Vagina (tissue), 2 donors: ENCODE results near the gene G6PC3. TPM values are rescaled to one million over a fixed set of nuclear protein-coding genes. Genes with fewer than 3 reads are reported as not detected.

ENCODE experiments used
- DNase-seq, 2 donors: peaks; one replicate each; pipeline ENCODE4 v3.0.0-alpha.2; 2017; ENCODE audit errors: extremely low spot score in 2 of 2
- H3K27ac ChIP-seq: fragments of 200-600 bp; sonication (generic); one replicate; pipeline ENCODE4 v1.5.1; 2019
- H3K27me3 ChIP-seq: fragments of 200-600 bp; sonication (generic); one replicate; pipeline ENCODE4 v1.5.1; 2019
- H3K36me3 ChIP-seq, 2 donors: fragments of 200-600 bp; sonication (generic); one replicate each; pipeline ENCODE4 v1.5.1; 2017 to 2019
- H3K4me1 ChIP-seq: fragments of 200-600 bp; sonication (generic); one replicate; pipeline ENCODE4 v1.5.1; 2019
- H3K4me3 ChIP-seq, 2 donors: fragments of 200-600 bp; sonication (generic); 1 replicate in 1 of 2; 2 replicates in 1 of 2; pipeline ENCODE4 v1.5.1; 2016 to 2019
- H3K9me3 ChIP-seq: fragments of 200-600 bp; sonication (generic); one replicate; pipeline ENCODE4 v1.5.1; 2019
- POLR2A ChIP-seq, 2 donors: fragments of 450-650 bp; IDR thresholded peaks; one replicate each; pipeline ENCODE4 v1.6.1; 2017; ENCODE audit warnings: antibody characterized with exemption in 2 of 2, mild to moderate bottlenecking in 2 of 2, moderate library complexity in 2 of 2
- POLR2AphosphoS5 ChIP-seq, 2 donors: sonication (generic); formaldehyde crosslinking; IDR thresholded peaks; one replicate each; pipeline ENCODE4 v1.9.0; 2017; ENCODE audit warnings: antibody characterized with exemption in 2 of 2, mild to moderate bottlenecking in 2 of 2, low read depth in 1 of 2; ENCODE audit not compliant: insufficient read depth in 1 of 2
- intact Hi-C: fragments of 100-400 bp; cut with DNase I; formaldehyde crosslinking; loops from one replicate; pipeline ENCODE4 v1.15.1; 2023
- total RNA-seq: library from RNA; depleted of rRNA; stranded (reverse); fragments of >200 nt; gene quantifications from one replicate; pipeline ENCODE4 v1.2.3, GENCODE V29; 2016
- TF ChIP-seq, protein P1 (sequence below), 3 experiments: fragments of 450-650 bp in 2 of 3; fragments of 200-600 bp in 1 of 3; sonication (generic) in 1 of 3; IDR thresholded peaks; one replicate each; pipeline ENCODE4 v1.5.1; 2017 to 2019; ENCODE audit warnings: antibody characterized with exemption in 3 of 3, mild to moderate bottlenecking in 2 of 3, moderate library complexity in 2 of 3

Gene G6PC3
- total RNA-seq, 1 donor from 2014 or later, result 44.0 TPM

DNA sequence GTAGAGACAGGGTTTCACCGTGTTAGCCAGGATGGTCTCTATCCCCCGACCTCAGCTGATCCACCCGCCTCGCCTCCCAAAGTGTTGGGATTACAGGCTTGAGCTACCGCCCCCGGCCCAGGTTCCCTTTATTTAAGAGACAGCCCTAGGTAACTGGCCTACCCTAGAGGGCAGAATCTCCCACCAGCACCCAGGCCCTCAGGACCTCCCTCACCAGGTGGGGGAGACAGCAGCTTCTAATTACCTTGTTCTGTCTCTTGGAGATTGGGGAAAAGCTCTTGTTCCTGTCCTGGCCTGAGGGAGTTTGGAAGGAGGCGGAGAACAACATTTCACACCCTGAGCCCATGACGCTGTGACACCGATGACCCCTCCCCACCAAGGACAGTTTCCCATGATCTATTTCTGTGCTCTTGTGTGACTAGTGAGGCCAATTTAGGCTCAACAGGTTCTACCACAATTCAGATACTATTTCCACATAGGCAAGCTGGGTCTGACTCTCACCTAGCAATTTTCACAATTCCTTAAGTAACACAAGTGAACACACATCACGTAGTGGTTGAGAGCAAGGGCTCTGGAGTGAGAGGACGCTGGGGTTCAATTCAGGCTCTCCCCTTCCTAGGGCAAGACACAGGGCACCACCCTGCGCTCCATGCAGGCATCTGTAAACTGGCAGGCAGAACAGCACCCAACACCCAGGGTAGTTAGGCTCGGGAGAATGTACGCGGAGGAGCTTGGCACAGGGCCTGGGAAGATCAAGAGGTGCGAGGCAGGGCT, 32.5 kb downstream of the G6PC3 start:
- H3K9me3 ChIP-seq, result no peaks in the 10 kb centered on the region
- peaks cover 27% of the 10 kb centered on the region for H3K4me1 ChIP-seq
- intact Hi-C loops, result no loop called here
- no peak for DNase-seq
- H3K4me3 ChIP-seq, result no peak overlapping the region
- no peaks in the 10 kb centered on the region for H3K36me3 ChIP-seq
- H3K27me3 ChIP-seq, result no peaks in the 10 kb centered on the region
- peak overlapping the region; percentile 59 for H3K27ac ChIP-seq
- TF ChIP-seq POLR2AphosphoS5 (IDR thresholded peaks at IDR 0.05; ENCODE audit: insufficient read depth in 1 of 2, low read depth in 1 of 2) (peak in 1 of 2 donors; percentile 49), POLR2A (IDR thresholded peaks at IDR 0.05) (no peak)
- TF ChIP-seq, protein P1, sequence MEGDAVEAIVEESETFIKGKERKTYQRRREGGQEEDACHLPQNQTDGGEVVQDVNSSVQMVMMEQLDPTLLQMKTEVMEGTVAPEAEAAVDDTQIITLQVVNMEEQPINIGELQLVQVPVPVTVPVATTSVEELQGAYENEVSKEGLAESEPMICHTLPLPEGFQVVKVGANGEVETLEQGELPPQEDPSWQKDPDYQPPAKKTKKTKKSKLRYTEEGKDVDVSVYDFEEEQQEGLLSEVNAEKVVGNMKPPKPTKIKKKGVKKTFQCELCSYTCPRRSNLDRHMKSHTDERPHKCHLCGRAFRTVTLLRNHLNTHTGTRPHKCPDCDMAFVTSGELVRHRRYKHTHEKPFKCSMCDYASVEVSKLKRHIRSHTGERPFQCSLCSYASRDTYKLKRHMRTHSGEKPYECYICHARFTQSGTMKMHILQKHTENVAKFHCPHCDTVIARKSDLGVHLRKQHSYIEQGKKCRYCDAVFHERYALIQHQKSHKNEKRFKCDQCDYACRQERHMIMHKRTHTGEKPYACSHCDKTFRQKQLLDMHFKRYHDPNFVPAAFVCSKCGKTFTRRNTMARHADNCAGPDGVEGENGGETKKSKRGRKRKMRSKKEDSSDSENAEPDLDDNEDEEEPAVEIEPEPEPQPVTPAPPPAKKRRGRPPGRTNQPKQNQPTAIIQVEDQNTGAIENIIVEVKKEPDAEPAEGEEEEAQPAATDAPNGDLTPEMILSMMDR (IDR thresholded peaks at IDR 0.05), result no peak

DNA sequence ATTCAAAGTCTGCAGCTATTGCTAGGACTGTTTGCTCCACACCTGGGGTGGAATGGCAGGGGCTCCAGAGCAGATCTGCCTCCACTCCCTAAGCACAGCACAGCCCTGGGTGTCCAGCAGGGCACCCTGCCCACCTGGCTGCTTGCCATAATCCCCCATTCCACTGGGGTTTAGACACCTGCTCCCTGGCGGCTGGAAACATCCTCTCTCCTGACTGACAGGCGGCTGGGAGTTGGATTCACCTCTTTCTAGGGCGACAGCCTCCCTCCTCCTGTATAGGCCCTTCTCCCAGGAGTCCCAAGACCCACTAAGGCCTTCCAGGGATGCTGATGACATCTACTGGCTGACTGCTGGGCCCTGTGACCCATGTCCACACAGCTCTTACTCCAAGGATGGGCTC, 34.9 kb downstream of the G6PC3 start:
- no peak overlapping the region for H3K4me3 ChIP-seq
- H3K9me3 ChIP-seq, result no peaks in the 10 kb centered on the region
- peak overlapping the region; percentile 27 for H3K27ac ChIP-seq
- TF ChIP-seq POLR2AphosphoS5 (IDR thresholded peaks at IDR 0.05; ENCODE audit: insufficient read depth in 1 of 2, low read depth in 1 of 2) (no peak), POLR2A (IDR thresholded peaks at IDR 0.05) (no peak)
- TF ChIP-seq, protein P1 (IDR thresholded peaks at IDR 0.05), result no peak
- no peaks in the 10 kb centered on the region for H3K36me3 ChIP-seq
- peaks cover 49% of the 10 kb centered on the region for H3K4me1 ChIP-seq
- no peaks in the 10 kb centered on the region for H3K27me3 ChIP-seq
- no peak for DNase-seq
- intact Hi-C loops, result no loop called here

DNA sequence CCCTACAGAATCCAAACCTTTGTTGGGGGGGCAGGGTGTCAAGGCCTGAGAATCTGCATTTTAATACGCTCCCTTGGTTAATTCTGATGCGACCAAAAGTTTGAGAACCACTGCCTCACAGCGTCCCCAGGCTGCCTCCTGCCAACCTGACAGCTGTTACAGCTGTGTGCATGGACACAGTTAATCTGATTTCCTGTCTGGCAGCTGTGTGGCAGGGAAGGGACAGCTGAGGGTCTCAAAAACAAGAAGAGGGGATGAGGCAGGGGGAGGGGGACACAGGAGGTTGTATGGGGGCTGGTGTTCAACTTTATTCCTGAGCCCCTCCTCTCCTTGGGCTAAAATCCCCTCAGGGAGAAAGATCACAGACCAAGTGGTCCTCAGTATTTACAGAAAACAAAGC, 35.4 kb downstream of the G6PC3 start:
- Histone ChIP-seq H3K4me3 (no peak overlapping the region), H3K9me3 (no peaks in the 10 kb centered on the region), H3K27me3 (no peaks in the 10 kb centered on the region), H3K36me3 (no peaks in the 10 kb centered on the region), H3K4me1 (peaks cover 54% of the 10 kb centered on the region), H3K27ac (peak overlapping the region; percentile 27)
- intact Hi-C loops, result no loop called here
- no peak for DNase-seq
- no peak for TF ChIP-seq POLR2AphosphoS5 (IDR thresholded peaks at IDR 0.05; ENCODE audit: insufficient read depth in 1 of 2, low read depth in 1 of 2)
- TF ChIP-seq POLR2A (IDR thresholded peaks at IDR 0.05), result no peak
- TF ChIP-seq, protein P1 (IDR thresholded peaks at IDR 0.05), result no peak

DNA sequence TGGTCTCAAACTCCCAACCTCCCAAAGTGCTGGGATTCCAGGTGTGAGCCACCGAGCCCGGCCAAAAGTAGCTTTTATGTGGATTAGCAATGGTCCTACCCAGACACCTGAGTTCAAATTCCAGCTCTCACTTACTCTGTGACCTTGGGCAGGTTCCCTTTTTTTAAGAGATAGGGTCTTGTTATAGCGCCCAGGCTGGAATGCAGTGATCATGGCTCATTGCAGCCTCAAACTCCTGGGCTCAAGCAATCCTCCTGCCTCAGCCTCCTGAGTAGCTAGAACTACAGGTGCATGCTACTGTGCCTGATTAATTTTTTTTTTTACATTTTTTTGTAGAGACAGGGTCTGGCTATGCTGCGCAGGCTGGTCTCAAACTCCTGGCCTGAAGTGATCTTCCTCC, 36.3 kb downstream of the G6PC3 start:
- intact Hi-C loops, result no loop called here
- Histone ChIP-seq H3K4me1 (peaks cover 62% of the 10 kb centered on the region), H3K27me3 (no peaks in the 10 kb centered on the region), H3K9me3 (no peaks in the 10 kb centered on the region), H3K4me3 (no peak overlapping the region), H3K27ac (peak overlapping the region; percentile 13), H3K36me3 (no peaks in the 10 kb centered on the region)
- TF ChIP-seq POLR2AphosphoS5 (IDR thresholded peaks at IDR 0.05; ENCODE audit: insufficient read depth in 1 of 2, low read depth in 1 of 2) (no peak), POLR2A (IDR thresholded peaks at IDR 0.05) (no peak)
- TF ChIP-seq, protein P1 (IDR thresholded peaks at IDR 0.05), result no peak
- no peak for DNase-seq
